ENCODE measurements around the gene NF2.
A peak's percentile ranks its signal among the peaks of the same experiment; 100 is the strongest.

NF2 gene

GRCh38 chr22:29702000-29702930 is 98.8 kb downstream of the NF2 start:
- H3K4me3 ChIP-seq (ENCODE audit: low read depth in 1 of 2, low read length in 1 of 2): peak overlapping the region in 1 of 2 experiments; percentile 11
- H3K9me3 ChIP-seq: no peaks in the 10 kb centered on the region
- H3K36me3 ChIP-seq: peaks cover 6% of the 10 kb centered on the region
- no peak for TF ChIP-seq CTCF (IDR thresholded peaks at IDR 0.05)
- peaks cover 32% of the 10 kb centered on the region for H3K27me3 ChIP-seq
- H3K27ac ChIP-seq: no peak overlapping the region
- peaks cover 13 to 22% of the 10 kb centered on the region in 2 experiments for H3K4me1 ChIP-seq (ENCODE audit: control insufficient read depth in 1 of 2, insufficient read depth in 1 of 2, low read depth in 1 of 2, low read length in 1 of 2)

GRCh38 chr22:29702931-29703501 is 99.6 kb downstream of the NF2 start:
- Histone ChIP-seq H3K27ac (no peak overlapping the region), H3K27me3 (peaks cover 39% of the 10 kb centered on the region), H3K4me3 (ENCODE audit: low read depth in 1 of 2, low read length in 1 of 2) (peak overlapping the region in 1 of 2 experiments; percentile 11), H3K36me3 (no peaks in the 10 kb centered on the region), H3K4me1 (ENCODE audit: control insufficient read depth in 1 of 2, insufficient read depth in 1 of 2, low read depth in 1 of 2, low read length in 1 of 2) (peaks cover 13 to 22% of the 10 kb centered on the region in 2 experiments), H3K9me3 (no peaks in the 10 kb centered on the region)
- no peak for TF ChIP-seq CTCF (IDR thresholded peaks at IDR 0.05)

GRCh38 chr22:29703569-29704195 is 100.2 kb downstream of the NF2 start:
- Histone ChIP-seq H3K4me3 (ENCODE audit: low read depth in 1 of 2, low read length in 1 of 2) (no peak overlapping the region), H3K27ac (no peak overlapping the region), H3K27me3 (peaks cover 41% of the 10 kb centered on the region), H3K4me1 (ENCODE audit: control insufficient read depth in 1 of 2, insufficient read depth in 1 of 2, low read depth in 1 of 2, low read length in 1 of 2) (peaks cover 13 to 22% of the 10 kb centered on the region in 2 experiments), H3K36me3 (no peaks in the 10 kb centered on the region), H3K9me3 (no peaks in the 10 kb centered on the region)
- no peak for TF ChIP-seq CTCF (IDR thresholded peaks at IDR 0.05)

GRCh38 chr22:29704528-29705285 is 101.3 kb downstream of the NF2 start:
- Histone ChIP-seq H3K9me3 (no peaks in the 10 kb centered on the region), H3K27me3 (peaks cover 41% of the 10 kb centered on the region), H3K36me3 (no peaks in the 10 kb centered on the region), H3K4me3 (ENCODE audit: low read depth in 1 of 2, low read length in 1 of 2) (no peak overlapping the region), H3K27ac (no peak overlapping the region), H3K4me1 (ENCODE audit: control insufficient read depth in 1 of 2, insufficient read depth in 1 of 2, low read depth in 1 of 2, low read length in 1 of 2) (peaks cover 13 to 22% of the 10 kb centered on the region in 2 experiments)
- no peak for TF ChIP-seq CTCF (IDR thresholded peaks at IDR 0.05)

- TF ChIP-seq CTCF (IDR thresholded peaks at IDR 0.05): no peak
Measured at GRCh38 chr22:29705651-29706050, 102.2 kb downstream of the NF2 start.

More at GRCh38 chr22:29705651-29706050, 102.2 kb downstream of the NF2 start:
- Histone ChIP-seq H3K4me1 (ENCODE audit: control insufficient read depth in 1 of 2, insufficient read depth in 1 of 2, low read depth in 1 of 2, low read length in 1 of 2) (peaks cover 13 to 22% of the 10 kb centered on the region in 2 experiments), H3K27ac (no peak overlapping the region), H3K9me3 (no peaks in the 10 kb centered on the region), H3K27me3 (peaks cover 50% of the 10 kb centered on the region), H3K36me3 (no peaks in the 10 kb centered on the region), H3K4me3 (ENCODE audit: low read depth in 1 of 2, low read length in 1 of 2) (no peak overlapping the region)
